Subcutaneous adipose tissue (tissue), 4 donors: Measurements from ENCODE around the gene LRRC31. TPM values are rescaled to one million over a fixed set of nuclear protein-coding genes. Genes with fewer than 3 reads are reported as not detected.

ENCODE experiments used
- total RNA-seq, 4 donors: library from RNA; depleted of rRNA; stranded (reverse); fragments of >200 nt; gene quantifications; one replicate each; pipeline ENCODE4 v1.1.0, GENCODE V29; 2016
- TF ChIP-seq, protein P1 (sequence below): fragments of 450-650 bp; IDR thresholded peaks from one replicate; pipeline ENCODE4 v1.5.1; 2016; ENCODE audit warnings: low read depth, mild to moderate bottlenecking, control low read depth, antibody characterized with exemption, moderate library complexity

Gene LRRC31
- total RNA-seq, 4 donors from 2014 or later, result 0.44 TPM; not detected in 3

DNA sequence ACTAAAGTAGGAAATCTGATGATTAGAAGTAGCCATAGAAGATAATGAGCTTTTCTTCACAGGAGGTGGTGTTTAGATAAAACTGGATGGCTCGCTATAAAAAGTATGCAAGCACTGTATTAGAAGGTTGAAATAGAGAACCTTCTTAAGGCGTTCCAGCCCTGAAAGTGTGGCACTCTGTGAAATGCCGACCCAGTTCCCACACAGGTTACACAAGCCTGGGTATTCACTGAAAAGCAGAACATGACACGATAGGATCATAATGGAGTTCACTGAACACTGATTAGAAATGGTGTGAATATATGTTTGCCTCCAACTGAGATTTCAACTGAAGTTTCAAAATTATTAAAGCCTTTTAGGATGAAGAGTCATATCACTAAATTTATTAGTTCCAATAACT lies 42.0 kb downstream of the LRRC31 start:
- TF ChIP-seq, protein P1, sequence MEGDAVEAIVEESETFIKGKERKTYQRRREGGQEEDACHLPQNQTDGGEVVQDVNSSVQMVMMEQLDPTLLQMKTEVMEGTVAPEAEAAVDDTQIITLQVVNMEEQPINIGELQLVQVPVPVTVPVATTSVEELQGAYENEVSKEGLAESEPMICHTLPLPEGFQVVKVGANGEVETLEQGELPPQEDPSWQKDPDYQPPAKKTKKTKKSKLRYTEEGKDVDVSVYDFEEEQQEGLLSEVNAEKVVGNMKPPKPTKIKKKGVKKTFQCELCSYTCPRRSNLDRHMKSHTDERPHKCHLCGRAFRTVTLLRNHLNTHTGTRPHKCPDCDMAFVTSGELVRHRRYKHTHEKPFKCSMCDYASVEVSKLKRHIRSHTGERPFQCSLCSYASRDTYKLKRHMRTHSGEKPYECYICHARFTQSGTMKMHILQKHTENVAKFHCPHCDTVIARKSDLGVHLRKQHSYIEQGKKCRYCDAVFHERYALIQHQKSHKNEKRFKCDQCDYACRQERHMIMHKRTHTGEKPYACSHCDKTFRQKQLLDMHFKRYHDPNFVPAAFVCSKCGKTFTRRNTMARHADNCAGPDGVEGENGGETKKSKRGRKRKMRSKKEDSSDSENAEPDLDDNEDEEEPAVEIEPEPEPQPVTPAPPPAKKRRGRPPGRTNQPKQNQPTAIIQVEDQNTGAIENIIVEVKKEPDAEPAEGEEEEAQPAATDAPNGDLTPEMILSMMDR, result no peak

DNA sequence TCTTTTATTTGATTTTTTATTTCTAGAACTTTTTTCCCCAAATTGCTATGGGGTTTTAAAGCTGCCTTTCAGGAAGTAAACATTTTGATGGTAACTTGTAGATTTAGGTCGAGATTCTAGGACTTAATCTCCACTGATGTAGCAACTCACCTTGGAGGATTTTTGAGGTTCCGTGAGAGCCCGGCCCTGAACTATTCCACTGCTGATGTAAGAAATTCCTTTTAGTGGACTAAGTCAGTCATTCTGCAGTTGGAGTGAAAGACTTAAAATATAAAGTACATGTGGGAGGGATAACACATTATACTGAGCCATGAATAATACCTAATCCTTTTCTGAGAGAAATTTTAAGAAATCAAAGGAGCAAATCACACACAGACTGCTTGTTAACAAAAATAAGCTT lies 44.4 kb downstream of the LRRC31 start:
- TF ChIP-seq, protein P1, result no peak

DNA sequence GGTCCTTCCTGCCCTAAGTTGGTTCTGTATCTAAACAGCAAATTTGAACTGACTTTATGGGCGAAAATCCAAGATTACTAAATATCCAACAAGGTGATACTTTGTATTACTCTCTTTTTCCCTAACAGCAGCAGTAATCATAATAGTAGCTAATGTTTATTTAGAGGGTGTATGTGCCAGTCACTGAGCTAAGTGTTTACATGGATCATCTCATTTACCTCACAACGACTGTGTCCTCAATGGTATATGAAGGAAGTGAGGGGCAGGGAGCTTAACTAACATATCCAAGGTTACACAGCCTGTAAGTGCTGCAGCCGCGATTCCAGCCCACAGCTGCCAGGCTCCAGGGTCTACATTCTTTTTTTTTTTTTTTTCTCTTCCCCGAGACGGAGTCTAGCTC lies 46.8 kb downstream of the LRRC31 start:
- TF ChIP-seq, protein P1, result no peak

DNA sequence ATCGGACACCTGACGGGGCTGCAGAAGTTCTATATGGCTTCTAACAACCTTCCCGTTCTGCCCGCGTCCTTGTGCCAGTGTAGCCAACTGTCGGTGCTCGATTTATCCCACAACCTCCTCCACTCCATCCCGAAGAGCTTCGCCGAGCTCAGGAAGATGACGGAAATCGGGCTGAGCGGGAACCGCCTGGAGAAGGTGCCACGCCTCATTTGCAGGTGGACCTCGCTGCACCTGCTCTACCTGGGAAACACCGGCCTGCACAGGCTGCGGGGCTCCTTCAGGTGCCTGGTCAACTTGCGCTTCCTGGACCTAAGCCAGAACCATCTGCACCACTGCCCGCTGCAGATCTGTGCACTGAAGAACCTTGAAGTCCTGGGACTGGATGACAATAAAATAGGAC lies 47.2 kb downstream of the LRRC31 start:
- TF ChIP-seq, protein P1, result no peak

DNA sequence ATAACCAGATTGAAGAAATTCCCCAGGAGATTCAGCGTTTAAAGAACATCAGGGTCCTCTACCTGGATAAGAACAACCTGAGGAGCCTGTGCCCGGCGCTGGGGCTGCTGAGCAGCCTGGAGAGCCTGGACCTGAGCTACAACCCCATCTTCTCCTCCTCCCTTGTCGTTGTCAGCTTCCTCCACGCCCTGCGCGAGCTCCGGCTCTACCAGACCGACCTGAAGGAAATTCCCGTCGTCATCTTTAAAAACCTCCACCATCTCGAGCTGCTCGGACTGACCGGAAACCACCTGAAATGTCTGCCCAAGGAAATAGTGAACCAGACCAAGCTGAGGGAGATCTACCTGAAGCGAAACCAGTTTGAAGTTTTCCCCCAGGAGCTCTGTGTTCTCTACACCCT lies 47.6 kb downstream of the LRRC31 start:
- TF ChIP-seq, protein P1, result no peak

DNA sequence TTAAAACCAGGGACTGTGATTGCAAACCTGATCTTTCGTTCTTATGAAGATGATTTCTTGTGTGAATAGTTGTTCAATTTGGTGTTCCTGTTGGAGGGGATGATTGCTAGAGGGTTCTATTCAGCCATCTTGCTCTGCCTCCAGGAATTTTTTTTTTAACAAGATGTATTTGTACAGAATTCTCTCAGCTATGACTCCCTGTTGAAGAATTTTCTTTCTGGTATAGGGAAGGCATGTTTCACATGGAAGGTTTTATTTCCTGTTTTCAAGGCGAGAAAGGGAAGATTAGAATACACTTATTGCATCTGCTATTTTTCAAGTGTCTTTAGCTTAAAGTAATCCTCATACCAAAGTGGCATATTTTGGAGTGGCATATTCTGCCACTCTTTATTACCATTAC lies 51.4 kb downstream of the LRRC31 start:
- TF ChIP-seq, protein P1, result no peak

DNA sequence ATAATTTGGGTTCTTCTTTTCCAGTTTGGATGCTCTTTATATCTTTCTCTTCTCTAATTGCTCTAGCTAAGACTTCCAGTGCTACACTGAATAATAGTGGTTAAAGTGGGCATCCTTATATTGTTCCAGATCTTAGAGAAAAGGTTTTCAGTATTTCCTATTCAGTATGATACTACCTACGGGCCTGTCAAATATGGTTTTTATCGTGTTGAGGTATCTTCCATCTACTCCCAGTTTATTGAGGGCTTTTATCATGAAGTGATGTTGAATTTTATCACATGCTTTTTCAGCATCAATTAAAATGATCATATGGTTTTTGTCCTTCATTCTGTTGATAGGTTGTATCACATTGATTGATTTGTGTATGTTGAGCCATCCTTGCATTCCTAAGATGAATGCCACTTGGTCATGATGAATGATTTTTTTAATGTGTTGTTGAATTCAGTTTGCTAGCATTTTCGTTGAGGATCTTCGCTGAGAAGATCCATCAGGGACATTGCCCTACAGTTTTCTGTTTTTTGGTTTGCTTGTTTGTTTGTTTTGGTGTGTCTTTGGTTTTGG lies 54.1 kb downstream of the LRRC31 start:
- TF ChIP-seq, protein P1, result no peak
